GM12801 (cell line): ENCODE measurements around the gene CDK5RAP1.

ENCODE experiments used
- TF ChIP-seq, protein P1 (sequence below): IDR thresholded peaks from one replicate; pipeline ENCODE4 v1.5.1; 2011; ENCODE audit warnings: control low read depth; ENCODE audit not compliant: insufficient read length; ENCODE audit errors: extremely low read depth

CDK5RAP1 gene

DNA sequence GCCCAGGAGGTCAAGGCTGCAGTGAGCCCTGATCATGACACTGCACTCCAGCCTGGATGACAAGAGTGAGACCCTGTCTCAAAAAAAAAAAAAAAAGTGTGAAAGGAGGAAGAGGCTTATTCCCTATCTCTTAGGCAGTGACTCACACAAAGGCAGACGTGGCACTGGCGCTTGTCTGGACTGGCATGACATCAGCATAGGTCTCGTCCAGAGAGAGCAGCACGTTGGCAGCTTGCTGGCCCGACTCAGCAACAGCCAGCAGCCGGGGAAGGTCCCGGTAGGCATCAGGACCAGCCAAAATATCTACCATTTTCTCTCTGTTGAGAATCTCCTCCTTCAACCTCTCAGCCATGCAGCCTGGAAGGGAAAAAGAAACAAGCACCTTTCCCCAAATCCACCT is 14.1 kb downstream of the CDK5RAP1 start:
- TF ChIP-seq, protein P1, sequence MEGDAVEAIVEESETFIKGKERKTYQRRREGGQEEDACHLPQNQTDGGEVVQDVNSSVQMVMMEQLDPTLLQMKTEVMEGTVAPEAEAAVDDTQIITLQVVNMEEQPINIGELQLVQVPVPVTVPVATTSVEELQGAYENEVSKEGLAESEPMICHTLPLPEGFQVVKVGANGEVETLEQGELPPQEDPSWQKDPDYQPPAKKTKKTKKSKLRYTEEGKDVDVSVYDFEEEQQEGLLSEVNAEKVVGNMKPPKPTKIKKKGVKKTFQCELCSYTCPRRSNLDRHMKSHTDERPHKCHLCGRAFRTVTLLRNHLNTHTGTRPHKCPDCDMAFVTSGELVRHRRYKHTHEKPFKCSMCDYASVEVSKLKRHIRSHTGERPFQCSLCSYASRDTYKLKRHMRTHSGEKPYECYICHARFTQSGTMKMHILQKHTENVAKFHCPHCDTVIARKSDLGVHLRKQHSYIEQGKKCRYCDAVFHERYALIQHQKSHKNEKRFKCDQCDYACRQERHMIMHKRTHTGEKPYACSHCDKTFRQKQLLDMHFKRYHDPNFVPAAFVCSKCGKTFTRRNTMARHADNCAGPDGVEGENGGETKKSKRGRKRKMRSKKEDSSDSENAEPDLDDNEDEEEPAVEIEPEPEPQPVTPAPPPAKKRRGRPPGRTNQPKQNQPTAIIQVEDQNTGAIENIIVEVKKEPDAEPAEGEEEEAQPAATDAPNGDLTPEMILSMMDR = no peak

DNA sequence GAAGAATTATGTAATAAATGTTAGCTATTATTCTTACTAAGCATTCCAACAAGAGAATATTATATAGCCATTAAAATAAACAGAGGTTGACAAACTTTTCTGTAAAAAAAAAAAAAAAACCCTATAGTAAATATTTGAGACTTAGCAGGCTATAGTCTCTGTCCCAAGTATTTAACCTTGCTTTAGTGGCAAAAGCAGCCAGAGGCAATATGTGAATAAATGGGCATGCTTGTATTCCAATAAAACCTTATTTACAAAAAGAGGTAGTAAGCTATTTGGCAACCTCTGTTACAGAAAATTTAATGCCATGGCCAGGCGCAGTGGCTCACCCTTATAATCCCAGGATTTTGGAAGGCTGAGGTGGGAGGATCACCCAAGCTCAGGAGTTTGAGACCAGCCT is 14.6 kb downstream of the CDK5RAP1 start:
- TF ChIP-seq, protein P1 = no peak

DNA sequence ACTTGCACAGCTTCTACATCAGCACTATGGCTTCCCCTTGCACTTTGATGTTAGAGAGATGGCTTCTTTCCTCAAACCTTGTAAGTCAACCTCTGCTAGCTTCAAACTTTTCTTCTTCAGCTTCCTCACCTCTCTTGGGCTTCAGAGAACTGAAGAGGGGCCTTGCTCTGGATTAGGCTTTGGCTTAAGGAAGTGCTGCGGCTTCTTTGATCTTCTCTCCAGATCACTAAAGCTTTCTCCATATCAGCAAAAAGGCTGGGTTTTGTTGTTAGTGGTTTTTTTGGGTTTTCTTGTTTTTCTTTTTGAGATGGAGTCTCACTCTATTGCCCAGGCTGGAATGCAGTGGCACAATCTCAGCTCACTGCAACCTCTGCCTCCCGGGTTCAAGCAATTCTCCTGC is 24.0 kb downstream of the CDK5RAP1 start:
- TF ChIP-seq, protein P1 = no peak

DNA sequence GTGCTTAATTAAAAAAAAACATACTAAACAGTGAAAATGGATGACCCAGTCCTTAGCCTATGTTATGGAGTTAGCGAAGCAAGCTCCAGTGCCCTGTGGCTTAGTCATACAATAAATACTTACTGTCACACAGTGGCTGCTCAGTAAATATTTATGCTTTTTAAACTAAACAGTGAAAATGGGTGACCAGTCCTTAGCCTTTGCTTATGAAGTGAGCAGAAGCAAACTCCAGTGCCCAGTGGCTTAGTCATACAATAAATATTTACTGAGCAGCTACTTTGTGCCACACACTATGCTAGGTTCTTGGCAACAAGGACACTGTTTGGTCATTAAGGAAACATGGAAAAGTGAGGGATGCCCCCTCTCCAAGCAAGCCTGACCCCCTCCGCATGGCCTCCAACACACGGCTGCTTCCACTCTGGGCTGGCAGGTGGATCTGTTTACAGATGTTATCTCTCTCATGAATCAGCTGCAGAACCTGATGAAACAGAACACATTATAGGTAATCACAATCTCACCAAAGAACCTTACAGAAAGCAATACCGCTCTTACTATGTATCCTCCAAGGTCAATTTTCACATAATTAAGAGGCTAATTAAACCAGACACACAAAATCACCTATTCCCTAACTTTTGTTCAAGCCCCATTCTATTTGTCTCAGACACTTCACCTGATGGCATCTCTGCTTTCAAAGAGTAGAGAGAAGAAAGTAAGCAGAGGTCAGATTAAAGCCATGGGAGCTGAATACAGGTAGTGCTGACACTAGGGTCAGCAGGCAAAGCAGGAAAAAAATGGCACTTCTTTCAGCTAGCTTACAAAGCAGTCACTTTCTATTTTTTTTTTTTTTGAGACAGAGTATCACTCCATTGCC is 27.3 kb downstream of the CDK5RAP1 start:
- TF ChIP-seq, protein P1 = no peak

DNA sequence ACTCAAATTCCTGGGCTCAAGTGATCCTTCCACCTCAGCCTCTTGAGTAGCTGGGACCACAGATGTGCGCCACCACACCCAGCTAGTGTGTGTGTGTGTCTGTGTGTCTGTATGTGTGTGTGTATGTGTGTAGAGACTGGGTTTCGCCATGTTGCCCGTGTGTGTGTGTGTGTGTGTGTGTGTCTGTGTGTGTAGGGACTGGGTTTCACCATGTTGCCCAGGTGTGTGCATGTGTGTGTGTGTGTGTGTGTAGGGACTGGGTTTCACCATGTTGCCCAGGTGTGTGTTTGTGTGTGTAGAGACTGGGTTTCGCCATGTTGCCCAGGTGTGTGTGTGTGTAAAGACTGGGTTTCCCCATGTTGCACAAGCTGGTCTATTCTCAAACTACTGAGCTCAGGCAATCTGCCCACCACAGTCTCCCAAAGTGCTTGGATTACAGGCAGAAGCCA is 28.3 kb downstream of the CDK5RAP1 start:
- TF ChIP-seq, protein P1 = no peak

DNA sequence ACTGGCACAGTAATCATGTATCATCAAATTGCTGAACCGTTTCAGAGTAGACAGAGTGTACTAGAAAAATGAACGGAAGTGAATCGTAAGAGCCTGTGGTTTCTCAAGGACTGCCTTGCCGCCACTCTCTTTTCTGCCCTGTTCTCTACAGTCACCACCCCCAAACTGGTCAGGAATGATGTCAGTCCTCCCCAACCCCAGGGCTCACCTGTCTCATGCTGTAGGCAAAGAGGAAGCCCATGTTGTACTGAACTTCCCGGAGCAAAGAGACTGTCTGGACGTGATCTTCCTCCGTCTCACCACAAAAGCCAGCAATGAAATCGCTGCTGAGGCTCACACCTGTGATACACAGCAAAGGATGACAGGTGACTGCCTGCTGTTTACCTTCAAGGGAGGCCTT is 31.0 kb downstream of the CDK5RAP1 start:
- TF ChIP-seq, protein P1 = no peak

DNA sequence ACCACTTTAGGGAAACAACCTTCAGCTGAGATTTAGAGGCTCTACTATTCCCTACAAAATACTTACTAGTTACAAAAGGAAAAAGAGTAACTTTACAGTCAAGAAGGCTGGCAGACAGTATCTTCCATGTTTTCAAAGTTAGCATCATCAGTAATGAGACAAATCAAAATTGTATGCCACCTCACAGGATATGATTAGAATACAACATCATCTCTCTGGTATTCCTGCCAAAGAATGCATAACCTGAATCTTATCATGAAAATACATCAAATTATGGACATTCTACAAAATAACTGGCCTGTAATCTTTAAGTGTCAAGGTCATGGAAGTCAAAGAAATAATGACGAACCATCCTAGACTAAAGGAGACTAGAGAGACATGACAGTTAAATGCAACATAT is 38.4 kb downstream of the CDK5RAP1 start:
- TF ChIP-seq, protein P1 = no peak
